Effector memory CD4-positive, alpha-beta T cell (primary cell): ENCODE data around the gene RTCA.
"Not testable (repeated sequence)": the region's sequence is repeated elsewhere in the genome, so short reads cannot be mapped to it uniquely, and the experiment has no call there.

ENCODE experiments used
- DNase-seq, 3 donors: peaks; one replicate each; pipeline ENCODE4 v3.0.0-alpha.2; 2020
- H3K27ac ChIP-seq: 2 replicates; pipeline ENCODE4 v1.7.0; 2013; ENCODE audit warnings: mild to moderate bottlenecking, low read length, moderate library complexity; ENCODE audit not compliant: insufficient read depth, poor library complexity, severe bottlenecking
- H3K27me3 ChIP-seq: replicated peaks from 2 replicates; pipeline ENCODE4 v1.7.0; 2013; ENCODE audit warnings: mild to moderate bottlenecking, low read length; ENCODE audit not compliant: insufficient read depth, control insufficient read depth, poor library complexity, severe bottlenecking
- H3K36me3 ChIP-seq: 2 replicates; pipeline ENCODE4 v1.7.0; 2013; ENCODE audit warnings: mild to moderate bottlenecking, low read length, moderate library complexity; ENCODE audit not compliant: control insufficient read depth, insufficient read depth
- H3K4me1 ChIP-seq: 2 replicates; pipeline ENCODE4 v1.7.0; 2013; ENCODE audit warnings: low read length, mild to moderate bottlenecking; ENCODE audit not compliant: control insufficient read depth, insufficient read depth, poor library complexity, severe bottlenecking
- H3K4me3 ChIP-seq: 2 replicates; pipeline ENCODE4 v1.7.0; 2013; ENCODE audit warnings: low read length, low read depth, mild to moderate bottlenecking; ENCODE audit not compliant: insufficient read depth, poor library complexity, severe bottlenecking
- H3K9me3 ChIP-seq: 2 replicates; pipeline ENCODE4 v1.7.0; 2013; ENCODE audit warnings: mild to moderate bottlenecking, low read length, moderate library complexity; ENCODE audit not compliant: control insufficient read depth

Gene RTCA

GRCh38 chr1:100321100-100321493 lies 55.1 kb downstream of the RTCA start:
- H3K9me3 ChIP-seq, result peaks cover 5% of the 10 kb centered on the region
- no peaks in the 10 kb centered on the region for H3K27me3 ChIP-seq
- no peaks in the 10 kb centered on the region for H3K4me1 ChIP-seq
- DNase-seq, result no peak
- no peak overlapping the region for H3K4me3 ChIP-seq
- H3K27ac ChIP-seq, result no peak overlapping the region
- no peaks in the 10 kb centered on the region for H3K36me3 ChIP-seq

DNA sequence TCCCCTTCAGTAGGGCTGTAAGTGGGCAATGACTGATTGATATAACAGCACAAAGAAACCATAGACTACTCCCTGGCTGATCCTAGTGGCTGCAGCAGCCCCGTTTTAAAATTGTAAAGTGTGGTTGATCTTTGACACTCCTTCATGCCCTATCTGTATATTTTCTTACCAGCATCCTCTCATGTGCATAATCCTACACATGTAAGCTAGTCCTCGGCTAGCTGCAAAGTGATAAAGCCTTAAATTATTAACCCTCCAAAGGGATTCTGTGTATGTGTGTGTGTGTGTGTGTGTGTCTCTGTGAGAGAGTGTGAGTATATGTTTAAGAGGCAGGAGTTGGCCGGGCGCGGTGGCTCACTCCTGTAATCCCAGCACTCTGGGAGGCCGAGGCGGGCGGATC lies 55.5 kb downstream of the RTCA start:
- peaks cover 5% of the 10 kb centered on the region for H3K9me3 ChIP-seq
- no peak overlapping the region for H3K27ac ChIP-seq
- H3K27me3 ChIP-seq, result no peaks in the 10 kb centered on the region
- H3K36me3 ChIP-seq, result no peaks in the 10 kb centered on the region
- DNase-seq, result no peak
- no peaks in the 10 kb centered on the region for H3K4me1 ChIP-seq
- H3K4me3 ChIP-seq, result no peak overlapping the region

DNA sequence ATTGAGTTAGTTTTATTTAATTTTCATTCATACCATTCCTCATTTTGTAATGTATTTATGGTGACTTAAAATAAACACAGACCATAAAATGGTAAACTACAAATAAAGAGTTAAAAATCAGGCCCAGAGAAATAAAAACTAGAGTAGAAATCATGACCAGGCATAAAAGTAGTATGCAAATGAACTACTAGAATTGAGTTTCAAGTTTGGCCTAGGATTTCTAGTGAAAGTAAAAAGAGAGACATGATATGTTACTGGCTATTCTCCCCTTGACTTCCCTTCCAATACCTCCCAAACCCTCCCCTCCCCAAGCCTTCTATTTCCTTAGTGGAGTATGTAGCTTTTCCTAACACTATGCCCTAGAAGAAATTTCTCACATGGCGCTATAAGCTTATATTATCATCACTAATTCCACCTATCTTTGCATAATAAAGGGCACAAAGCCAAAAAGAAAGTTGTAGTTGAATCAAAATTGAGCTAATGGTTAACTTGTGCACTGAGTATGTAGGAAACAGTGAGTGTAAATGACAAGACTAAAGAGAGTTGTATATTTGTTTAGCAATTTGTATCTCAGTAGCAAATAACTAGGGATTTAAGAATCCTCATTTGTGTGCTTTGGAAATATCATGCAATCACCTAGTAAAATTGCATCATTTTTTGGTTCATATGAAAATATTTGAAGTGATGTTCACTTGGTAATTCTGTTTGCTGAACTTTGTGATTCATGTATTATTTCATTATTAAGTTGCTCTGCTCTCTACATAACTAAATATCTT lies 56.6 kb downstream of the RTCA start:
- Histone ChIP-seq H3K4me1 (no peaks in the 10 kb centered on the region), H3K36me3 (no peaks in the 10 kb centered on the region), H3K9me3 (peaks cover 5% of the 10 kb centered on the region), H3K27me3 (no peaks in the 10 kb centered on the region), H3K4me3 (no peak overlapping the region), H3K27ac (no peak overlapping the region)
- no peak for DNase-seq

GRCh38 chr1:100323419-100324106 lies 57.5 kb downstream of the RTCA start:
- H3K36me3 ChIP-seq, result no peaks in the 10 kb centered on the region
- H3K4me1 ChIP-seq, result no peaks in the 10 kb centered on the region
- peaks cover 5% of the 10 kb centered on the region for H3K9me3 ChIP-seq
- DNase-seq, result no peak
- no peak overlapping the region for H3K4me3 ChIP-seq
- no peak overlapping the region for H3K27ac ChIP-seq
- H3K27me3 ChIP-seq, result no peaks in the 10 kb centered on the region

DNA sequence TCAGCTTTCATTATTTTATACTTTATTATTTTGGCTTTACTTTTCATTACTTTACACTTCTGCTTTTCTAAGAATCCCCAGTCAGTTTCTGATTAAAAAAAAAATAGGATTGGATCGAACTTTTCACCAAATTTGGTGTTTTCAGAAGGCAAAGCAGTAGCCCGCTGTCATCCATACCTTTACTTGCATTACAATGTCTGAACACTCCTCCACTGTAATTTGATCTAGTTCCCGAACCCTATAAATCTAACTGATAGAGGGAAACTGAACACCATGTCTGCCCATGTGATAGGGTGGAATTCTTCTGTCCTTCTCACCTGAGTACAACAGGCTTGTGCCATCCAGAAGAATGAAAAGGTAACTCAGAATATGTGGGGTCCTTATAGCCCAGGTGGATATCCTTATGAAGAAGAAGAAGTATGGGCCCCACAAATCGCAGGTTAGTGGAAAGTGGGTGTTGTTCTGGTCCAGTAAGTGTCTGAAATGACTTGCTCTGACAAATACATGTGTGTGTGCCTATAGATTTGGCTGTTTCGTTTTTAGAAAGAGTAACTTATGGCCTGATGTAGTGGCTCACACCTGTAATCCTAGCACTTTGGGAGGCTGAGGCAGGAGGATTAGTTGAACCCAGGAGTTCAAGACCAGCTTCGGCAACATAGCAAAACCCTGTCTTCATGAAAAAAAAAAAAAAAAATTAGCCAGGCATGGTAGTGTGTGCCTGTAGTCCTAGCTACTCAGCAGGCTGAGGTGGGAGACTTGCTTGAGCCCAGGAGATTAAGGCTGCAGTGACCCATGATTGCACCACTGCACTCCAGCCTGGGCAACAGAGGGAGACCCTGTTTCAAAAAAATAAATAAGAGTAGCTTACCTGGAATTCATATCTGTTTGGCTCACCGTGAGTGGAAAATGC lies 59.7 kb downstream of the RTCA start:
- Histone ChIP-seq H3K27me3 (no peaks in the 10 kb centered on the region), H3K4me1 (no peaks in the 10 kb centered on the region), H3K36me3 (no peaks in the 10 kb centered on the region), H3K27ac (no peak overlapping the region), H3K9me3 (no peaks in the 10 kb centered on the region), H3K4me3 (no peak overlapping the region)
- no peak for DNase-seq

- H3K9me3 ChIP-seq, H3K27me3 ChIP-seq, DNase-seq, H3K4me3 ChIP-seq, H3K27ac ChIP-seq, H3K36me3 ChIP-seq, H3K4me1 ChIP-seq: not testable (repeated sequence)
Measured at GRCh38 chr1:100326325-100326670, 60.3 kb downstream of the RTCA start.

DNA sequence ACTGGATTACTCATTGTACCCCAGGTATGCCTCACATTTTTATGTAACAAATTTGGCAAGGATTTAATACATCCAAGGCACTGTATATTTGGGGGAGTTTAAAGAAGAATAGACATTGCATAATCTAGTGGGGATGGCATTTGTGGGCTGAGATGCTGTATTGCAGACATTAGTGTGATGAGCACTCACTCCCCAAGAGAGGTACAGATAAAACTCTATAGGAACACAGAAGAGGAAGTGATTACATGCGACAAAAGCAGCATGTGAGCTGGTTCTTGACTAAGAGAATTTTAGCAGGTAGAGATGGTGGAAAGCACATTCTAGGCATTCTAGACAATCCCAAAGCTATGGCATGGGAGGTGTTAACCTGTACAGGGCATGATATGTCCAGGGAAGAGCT lies 62.1 kb downstream of the RTCA start:
- Histone ChIP-seq H3K4me3 (no peak overlapping the region), H3K27ac (no peak overlapping the region), H3K9me3 (no peaks in the 10 kb centered on the region), H3K4me1 (no peaks in the 10 kb centered on the region), H3K27me3 (no peaks in the 10 kb centered on the region), H3K36me3 (no peaks in the 10 kb centered on the region)
- DNase-seq, result no peak

- H3K27ac ChIP-seq, H3K4me3 ChIP-seq, DNase-seq, H3K27me3 ChIP-seq, H3K36me3 ChIP-seq, H3K4me1 ChIP-seq, H3K9me3 ChIP-seq: not testable (repeated sequence)
Measured at GRCh38 chr1:100331146-100331545, 65.1 kb downstream of the RTCA start.

- no peaks in the 10 kb centered on the region for H3K9me3 ChIP-seq
- H3K27me3 ChIP-seq, result no peaks in the 10 kb centered on the region
- H3K4me1 ChIP-seq, result no peaks in the 10 kb centered on the region
- no peak overlapping the region for H3K27ac ChIP-seq
- DNase-seq, result no peak
- no peaks in the 10 kb centered on the region for H3K36me3 ChIP-seq
- no peak overlapping the region for H3K4me3 ChIP-seq
Measured at GRCh38 chr1:100332331-100332730, 66.3 kb downstream of the RTCA start.

GRCh38 chr1:100335436-100335835 lies 69.4 kb downstream of the RTCA start:
- no peaks in the 10 kb centered on the region for H3K9me3 ChIP-seq
- H3K27me3 ChIP-seq, result no peaks in the 10 kb centered on the region
- H3K27ac ChIP-seq, result no peak overlapping the region
- no peak overlapping the region for H3K4me3 ChIP-seq
- DNase-seq, result no peak
- H3K36me3 ChIP-seq, result no peaks in the 10 kb centered on the region
- no peaks in the 10 kb centered on the region for H3K4me1 ChIP-seq
